ENCODE results near the gene BRSK1.

DNA sequence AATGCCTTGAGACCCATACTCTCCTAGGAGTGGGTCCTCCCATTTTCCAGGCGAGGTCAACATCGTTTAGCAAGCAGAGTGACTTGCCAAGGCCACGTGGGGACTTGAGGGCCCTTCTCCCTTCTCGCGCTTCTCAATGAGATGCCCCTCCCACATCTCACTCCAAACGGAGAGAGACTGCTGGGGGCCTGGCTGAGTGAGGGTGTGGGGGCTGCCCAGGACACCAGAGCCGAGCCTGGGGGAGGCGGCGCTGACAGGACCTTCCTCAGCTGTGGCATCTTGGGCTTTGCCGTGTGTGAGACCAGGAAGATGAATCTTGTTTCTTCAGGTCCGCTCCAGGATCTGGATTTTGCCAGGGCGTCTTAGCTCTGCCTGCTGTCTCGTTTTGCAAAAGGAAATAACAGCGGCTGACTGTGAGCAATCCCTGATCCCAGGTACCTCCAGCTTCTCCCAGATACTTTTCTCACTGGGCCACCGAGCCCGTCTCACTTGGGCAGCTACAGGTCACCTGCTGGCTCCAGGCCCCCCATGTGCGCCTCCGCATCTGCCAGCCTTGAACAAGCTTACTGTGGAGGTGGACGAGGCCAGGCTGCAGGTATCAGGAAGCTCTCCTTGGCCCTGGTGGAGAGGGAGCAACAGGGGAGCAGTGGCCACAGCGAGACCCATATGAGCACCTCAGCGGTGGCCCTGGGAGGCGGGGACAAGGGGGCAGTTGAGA is 64.7 kb downstream of the BRSK1 start:
- TF ChIP-seq, protein P1, sequence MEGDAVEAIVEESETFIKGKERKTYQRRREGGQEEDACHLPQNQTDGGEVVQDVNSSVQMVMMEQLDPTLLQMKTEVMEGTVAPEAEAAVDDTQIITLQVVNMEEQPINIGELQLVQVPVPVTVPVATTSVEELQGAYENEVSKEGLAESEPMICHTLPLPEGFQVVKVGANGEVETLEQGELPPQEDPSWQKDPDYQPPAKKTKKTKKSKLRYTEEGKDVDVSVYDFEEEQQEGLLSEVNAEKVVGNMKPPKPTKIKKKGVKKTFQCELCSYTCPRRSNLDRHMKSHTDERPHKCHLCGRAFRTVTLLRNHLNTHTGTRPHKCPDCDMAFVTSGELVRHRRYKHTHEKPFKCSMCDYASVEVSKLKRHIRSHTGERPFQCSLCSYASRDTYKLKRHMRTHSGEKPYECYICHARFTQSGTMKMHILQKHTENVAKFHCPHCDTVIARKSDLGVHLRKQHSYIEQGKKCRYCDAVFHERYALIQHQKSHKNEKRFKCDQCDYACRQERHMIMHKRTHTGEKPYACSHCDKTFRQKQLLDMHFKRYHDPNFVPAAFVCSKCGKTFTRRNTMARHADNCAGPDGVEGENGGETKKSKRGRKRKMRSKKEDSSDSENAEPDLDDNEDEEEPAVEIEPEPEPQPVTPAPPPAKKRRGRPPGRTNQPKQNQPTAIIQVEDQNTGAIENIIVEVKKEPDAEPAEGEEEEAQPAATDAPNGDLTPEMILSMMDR (IDR thresholded peaks at IDR 0.05; ENCODE audit: poor library complexity, severe bottlenecking) = no peak
- TF ChIP-seq REST (IDR thresholded peaks at IDR 0.05; ENCODE audit: borderline replicate concordance) (no peak), EZH2 (IDR thresholded peaks at IDR 0.05; ENCODE audit: borderline replicate concordance, insufficient read depth, low read length, poor library complexity, severe bottlenecking) (no peak), EP300 (conservative IDR thresholded peaks at IDR 0.05; ENCODE audit: poor library complexity, severe bottlenecking) (no peak)

Measured in neural cell (in vitro differentiated cells).